GF-D8 (cell line): Measurements from ENCODE around the gene GRIN1.

Source experiments
- DNase-seq: peaks from one replicate; lab custom pipeline; 2025; lab: John Stamatoyannopoulos, UW

Gene GRIN1

DNA sequence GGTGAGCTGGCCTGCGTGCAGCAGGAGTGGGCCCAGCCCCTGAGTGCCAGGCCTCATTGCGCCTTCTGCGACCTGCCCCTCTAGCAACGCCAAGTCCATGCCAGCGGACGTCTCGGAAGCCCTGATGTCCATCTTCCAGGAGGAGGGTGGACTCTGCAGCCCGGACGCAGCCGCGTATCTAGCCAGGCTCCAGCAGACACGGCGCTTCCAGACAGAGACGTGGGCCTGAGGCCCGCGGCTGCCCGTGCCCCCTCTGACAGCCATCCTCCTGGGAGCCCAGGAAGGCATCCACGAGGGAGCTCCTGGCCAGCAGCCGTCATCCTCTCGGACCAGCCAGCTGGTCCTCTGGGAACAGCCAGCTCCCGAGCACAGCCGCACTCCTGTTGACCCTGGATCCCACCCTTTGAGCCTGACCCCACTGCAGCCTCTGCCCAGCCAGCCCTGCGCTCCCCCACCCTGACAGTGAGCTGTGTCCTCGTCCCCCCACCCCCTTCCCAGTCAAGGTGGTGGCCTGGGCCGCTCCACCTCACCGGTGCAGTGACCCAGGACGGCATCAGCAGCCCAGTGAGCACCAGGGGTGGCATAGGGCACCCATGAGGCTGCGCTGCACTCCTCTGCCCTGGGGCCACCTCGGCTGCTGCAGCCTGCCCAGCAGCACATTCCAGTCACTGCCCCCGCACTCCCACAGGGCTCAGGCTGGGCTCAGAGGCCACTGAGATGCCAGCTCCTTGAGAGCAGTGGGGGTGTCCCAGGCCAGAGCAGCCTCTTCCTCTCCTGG lies 77.4 kb downstream of the GRIN1 start:
- no peak for DNase-seq

DNA sequence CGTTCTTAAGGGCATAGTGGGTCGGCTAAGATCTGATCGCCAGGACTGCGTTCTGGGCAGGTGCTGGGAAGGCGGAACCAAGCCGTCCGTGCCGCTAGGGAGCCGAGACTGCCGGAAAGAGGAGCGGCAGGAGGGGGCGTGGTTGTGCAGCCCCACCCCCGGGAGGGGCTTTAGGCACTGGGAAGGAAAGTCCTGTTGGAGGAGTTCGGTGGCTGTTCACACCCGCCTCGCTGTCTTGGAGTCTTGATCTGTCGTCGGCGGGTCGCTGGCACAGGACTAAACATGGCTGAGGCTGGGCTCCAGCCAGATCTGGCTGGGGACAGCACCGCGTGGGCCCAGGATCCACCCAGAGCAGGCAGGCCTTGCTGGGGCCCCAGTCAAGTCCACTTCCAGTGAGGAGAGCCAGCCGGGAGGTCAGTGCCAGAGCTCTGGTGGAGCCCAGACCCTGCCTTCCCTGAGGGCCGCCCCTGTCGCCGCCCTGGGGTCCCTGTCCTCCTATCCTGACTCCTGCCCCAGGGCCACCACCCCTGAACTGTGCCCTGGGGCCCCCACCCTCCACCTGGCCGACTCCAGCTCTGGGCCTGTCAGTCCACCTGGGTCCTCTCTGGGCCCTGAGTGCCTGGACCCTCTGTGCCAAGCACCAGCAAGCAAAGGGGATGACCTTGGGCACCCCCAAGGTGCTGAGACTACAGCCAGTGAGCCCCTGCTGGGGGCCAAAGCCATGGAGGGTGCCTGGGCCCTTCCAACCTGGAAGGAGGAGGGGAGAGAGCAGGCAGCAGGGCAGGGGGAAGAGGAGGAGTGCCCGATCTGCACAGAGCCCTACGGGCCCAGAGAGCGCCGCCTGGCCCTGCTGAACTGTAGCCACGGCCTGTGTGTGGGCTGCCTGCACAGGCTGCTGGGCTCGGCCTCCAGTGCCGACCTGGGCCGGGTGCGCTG lies 78.6 kb downstream of the GRIN1 start:
- no peak for DNase-seq

DNA sequence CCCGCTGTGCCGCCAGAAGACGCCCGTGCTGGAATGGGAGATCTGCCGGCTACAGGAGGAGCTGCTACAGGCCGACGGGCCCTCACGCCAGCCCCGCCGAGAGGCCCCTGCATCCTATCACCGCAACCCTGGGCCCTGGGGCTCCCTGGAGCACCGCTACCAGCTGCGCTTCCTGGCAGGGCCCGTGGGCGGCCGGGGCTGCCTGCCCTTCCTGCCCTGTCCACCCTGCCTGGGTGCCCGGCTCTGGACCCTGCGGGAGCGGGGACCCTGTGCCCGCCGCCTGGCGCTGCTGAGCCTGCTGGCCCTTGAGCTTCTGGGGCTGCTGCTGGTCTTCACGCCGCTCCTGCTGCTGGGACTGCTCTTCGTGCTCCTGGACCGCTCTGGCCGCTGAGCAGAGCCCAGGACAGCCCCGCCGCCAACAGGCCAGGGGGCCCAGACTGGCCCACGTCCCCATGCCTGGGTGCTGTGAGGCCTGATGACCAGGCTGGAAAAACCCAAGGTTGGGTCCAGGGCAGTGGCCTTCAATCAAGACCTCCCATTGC lies 79.3 kb downstream of the GRIN1 start:
- no peak for DNase-seq
